Omental fat pad (tissue), 4 donors: ENCODE measurements around the gene IP6K2. TPM values are rescaled to one million over a fixed set of nuclear protein-coding genes. Genes with fewer than 3 reads are reported as not detected.

ENCODE experiments used
- ATAC-seq: fragments of 150-250 bp; one replicate; pipeline ENCODE4 v1.9.1; 2016; ENCODE audit warnings: mild to moderate bottlenecking, moderate library complexity; ENCODE audit not compliant: low FRiP score
- DNase-seq: peaks from one replicate; pipeline ENCODE4 v3.0.0-alpha.2; 2019; ENCODE audit warnings: low spot score
- CTCF ChIP-seq, 3 donors: fragments of 450-650 bp; IDR thresholded peaks; one replicate each; pipeline ENCODE4 v1.5.1; 2016 to 2017; ENCODE audit warnings: antibody characterized with exemption in 3 of 3, mild to moderate bottlenecking in 3 of 3, moderate library complexity in 2 of 3
- total RNA-seq, 4 donors: library from RNA; depleted of rRNA; stranded (reverse); fragments of >200 nt; gene quantifications; one replicate each; pipeline ENCODE4 v1.1.0, GENCODE V29; 2016

Gene IP6K2
- total RNA-seq, 4 donors from 2014 or later, result 35.8 to 77.9 (median 73.3) TPM

GRCh38 chr3:48694610-48695392 is 22.2 kb downstream of the IP6K2 start:
- DNase-seq, result no peak
- TF ChIP-seq CTCF (IDR thresholded peaks at IDR 0.05), result no peak
- ATAC-seq, result peak; percentile 89

GRCh38 chr3:48693826-48694225 is 23.2 kb downstream of the IP6K2 start:
- ATAC-seq, result no peak
- no peak for TF ChIP-seq CTCF (IDR thresholded peaks at IDR 0.05)
- DNase-seq, result no peak

GRCh38 chr3:48692551-48692950 is 24.5 kb downstream of the IP6K2 start:
- no peak for DNase-seq
- no peak for ATAC-seq
- no peak for TF ChIP-seq CTCF (IDR thresholded peaks at IDR 0.05)

GRCh38 chr3:48690846-48691458 is 26.1 kb downstream of the IP6K2 start:
- no peak for ATAC-seq
- DNase-seq, result no peak
- TF ChIP-seq CTCF (IDR thresholded peaks at IDR 0.05), result no peak

- DNase-seq (no peak), ATAC-seq (no peak)
- no peak for TF ChIP-seq CTCF (IDR thresholded peaks at IDR 0.05)
Observed at GRCh38 chr3:48689384-48689783, 27.6 kb downstream of the IP6K2 start.

GRCh38 chr3:48688737-48689075 is 28.3 kb downstream of the IP6K2 start:
- ATAC-seq (no peak), DNase-seq (no peak)
- TF ChIP-seq CTCF (IDR thresholded peaks at IDR 0.05), result no peak
